Heart right ventricle (tissue), 16 donors: Measurements from ENCODE around the gene JPT2. TPM values are rescaled to one million over a fixed set of nuclear protein-coding genes. Genes with fewer than 3 reads are reported as not detected.

Source experiments
- ATAC-seq, 8 donors: fragments of 200-7000 bp; cut with Tn5 transposase; one replicate each; pipeline ENCODE4 v1.9.1; 2020; ENCODE audit warnings: mild to moderate bottlenecking in 8 of 8, moderate library complexity in 8 of 8, moderate number of reproducible peaks in 1 of 8
- DNase-seq, 2 donors: peaks; one replicate each; pipeline ENCODE4 v3.0.0-alpha.2; 2020
- H3K27ac ChIP-seq, 10 donors: fragments of 200-600 bp; sonication (generic) in 2 of 10; one replicate each; pipeline versions ENCODE4 v1.5.0 to v1.8.0; 2020 to 2022; ENCODE audit warnings: mild to moderate bottlenecking in 3 of 10
- H3K27me3 ChIP-seq, 7 donors: fragments of 200-600 bp; one replicate each; pipeline ENCODE4 v1.8.0; 2021 to 2022; ENCODE audit warnings: mild to moderate bottlenecking in 2 of 7
- H3K36me3 ChIP-seq, 9 donors: fragments of 200-600 bp; sonication (generic) in 1 of 9; one replicate each; pipeline versions ENCODE4 v1.5.0 to v1.8.0; 2020 to 2022; ENCODE audit warnings: mild to moderate bottlenecking in 2 of 9
- H3K4me1 ChIP-seq, 9 donors: fragments of 200-600 bp; sonication (generic) in 1 of 9; one replicate each; pipeline versions ENCODE4 v1.5.0 to v1.8.0; 2020 to 2022; ENCODE audit warnings: mild to moderate bottlenecking in 4 of 9
- H3K4me3 ChIP-seq, 10 donors: fragments of 200-600 bp; sonication (generic) in 2 of 10; one replicate each; pipeline versions ENCODE4 v1.5.0 to v1.8.0; 2020 to 2022; ENCODE audit warnings: mild to moderate bottlenecking in 7 of 10, moderate library complexity in 2 of 10
- H3K9me3 ChIP-seq, 11 donors: fragments of 200-600 bp in 10 of 11; sonication (generic) in 2 of 11; one replicate each; pipeline versions ENCODE4 v1.5.0 to v1.8.0; 2013 to 2022; ENCODE audit warnings: mild to moderate bottlenecking in 2 of 11, control low read depth in 1 of 11, moderate library complexity in 1 of 11
- WGBS, 2 donors: extraction: QIAGEN DNeasy Blood & Tissue Kit; methylation state at CpG; one replicate each; pipeline ENCODE4 v1.1.7; 2013; ENCODE audit warnings: inconsistent platforms in 1 of 2; 5-methylcytosine and 5-hydroxymethylcytosine counted together
- intact Hi-C, 10 donors: fragments of 100-400 bp; cut with DNase I; formaldehyde crosslinking; loops; one replicate each; pipeline versions ENCODE4 v1.11.1 to v1.14.2; 2022
- polyA plus RNA-seq, 2 donors: library from polyadenylated mRNA; stranded (reverse); fragments of 200-250 nt; gene quantifications; one replicate each; pipeline ENCODE4 v1.2.3, GENCODE V29; 2013
- total RNA-seq, 10 donors: library from RNA; stranded (reverse); fragmentation: NEBNext Ultra II Directional in 3 of 10; extraction: Animal tissue kit (Norgen Biotek cat#: 25700) in 3 of 10; gene quantifications; one replicate each; pipeline versions ENCODE4 v1.2.1 to v1.2.4, GENCODE V29; 2021 to 2023
- TF ChIP-seq, protein P1 (sequence below), 9 donors: fragments of 200-600 bp; sonication (generic) in 2 of 9; IDR thresholded peaks; one replicate each; pipeline versions ENCODE4 v1.5.0 to v1.8.0; 2021 to 2022; ENCODE audit warnings: antibody characterized with exemption in 9 of 9, mild to moderate bottlenecking in 5 of 9, moderate library complexity in 1 of 9
- donor health status: Arrhythmogenic right ventricular cardiomyopathy.
- donor health status: ischemic (EF 13 %, LVEDD 7.1; RV severe dilation, severe dysfunction).
- donor health status: healthy with polysubstance abuse.
- donor health status: DM: no; HTN: yes; CAD: no.
- donor health status: DM: no; HTN: no; CAD: no.
- donor health status: ischemic (EF 25% LVEDD 6.9; RV normal size, moderate dysfunction).
- donor health status: ischemic (EF 25% LVEDD 5.7; RV mildly dilated, moderate dysfunction).
- donor health status: healthy.
- donor health status: DM: yes; HTN: yes; CAD: no.
- donor health status: Ischemic cardiomyopathy.
- donor health status: ischemic (EF 35%, LVEDD 5.7; RV mildly dilated, moderate dysfunction).
- donor health status: nonischemic (EF 11% LVEDD 7.7; RV severe dilation, severe dysfunction).
- donor health status: DM: yes; HTN: yes; CAD: no.
- donor health status: PGD.
- donor health status: ischemic (EF 29% LVEDD 5.4; RV normal size, mild dysfunction).
- donor health status: nonischemic (EF 23%, LVEDD 6.1; RV moderate dilation, normal function).

The JPT2 gene
- total and polyA plus RNA-seq, 12 donors: 10.0 to 57.5 (median 32.2) TPM

- no peak for ATAC-seq
- intact Hi-C loops: no loop called here
- H3K36me3 ChIP-seq: peaks cover 0 to 98% (median 35%) of the 10 kb centered on the region in 9 donors
- peaks cover 0 to 3% (median 0%) of the 10 kb centered on the region in 9 donors for H3K4me1 ChIP-seq
- DNase-seq: no peak
- H3K4me3 ChIP-seq: no peak overlapping the region
- H3K27ac ChIP-seq: no peak overlapping the region
- 93 to 94% methylated on average over 29 of the region's 29 CpGs for WGBS, 2 donors
- H3K27me3 ChIP-seq: no peaks in the 10 kb centered on the region
- TF ChIP-seq, protein P1, sequence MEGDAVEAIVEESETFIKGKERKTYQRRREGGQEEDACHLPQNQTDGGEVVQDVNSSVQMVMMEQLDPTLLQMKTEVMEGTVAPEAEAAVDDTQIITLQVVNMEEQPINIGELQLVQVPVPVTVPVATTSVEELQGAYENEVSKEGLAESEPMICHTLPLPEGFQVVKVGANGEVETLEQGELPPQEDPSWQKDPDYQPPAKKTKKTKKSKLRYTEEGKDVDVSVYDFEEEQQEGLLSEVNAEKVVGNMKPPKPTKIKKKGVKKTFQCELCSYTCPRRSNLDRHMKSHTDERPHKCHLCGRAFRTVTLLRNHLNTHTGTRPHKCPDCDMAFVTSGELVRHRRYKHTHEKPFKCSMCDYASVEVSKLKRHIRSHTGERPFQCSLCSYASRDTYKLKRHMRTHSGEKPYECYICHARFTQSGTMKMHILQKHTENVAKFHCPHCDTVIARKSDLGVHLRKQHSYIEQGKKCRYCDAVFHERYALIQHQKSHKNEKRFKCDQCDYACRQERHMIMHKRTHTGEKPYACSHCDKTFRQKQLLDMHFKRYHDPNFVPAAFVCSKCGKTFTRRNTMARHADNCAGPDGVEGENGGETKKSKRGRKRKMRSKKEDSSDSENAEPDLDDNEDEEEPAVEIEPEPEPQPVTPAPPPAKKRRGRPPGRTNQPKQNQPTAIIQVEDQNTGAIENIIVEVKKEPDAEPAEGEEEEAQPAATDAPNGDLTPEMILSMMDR (IDR thresholded peaks at IDR 0.05): no peak
- H3K9me3 ChIP-seq: no peaks in the 10 kb centered on the region
These were observed 68.0 kb downstream of the JPT2 start for GRCh38 chr16:1745900-1746692.

DNA sequence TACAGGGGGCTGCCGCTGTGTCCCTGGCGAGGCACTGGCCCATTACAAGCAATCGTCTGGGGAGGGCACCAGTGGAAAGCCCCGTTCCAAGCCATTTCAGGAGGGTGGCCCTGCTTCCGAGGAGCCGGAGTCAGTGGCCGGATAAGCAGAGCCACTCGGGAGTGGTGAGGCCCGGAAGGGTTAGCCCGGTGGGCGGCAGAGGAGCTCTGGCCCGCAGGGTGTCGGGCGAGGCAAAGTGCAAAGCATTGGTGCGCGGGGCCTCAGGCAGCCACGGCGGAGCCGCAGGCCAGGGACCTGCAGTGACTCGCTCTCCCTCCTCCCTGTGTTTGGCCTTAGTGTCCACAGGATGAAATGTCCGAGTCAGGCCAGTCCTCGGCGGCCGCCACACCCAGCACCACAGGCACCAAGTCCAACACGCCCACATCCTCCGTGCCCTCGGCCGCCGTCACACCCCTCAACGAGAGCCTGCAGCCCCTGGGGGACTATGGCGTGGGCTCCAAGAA, 68.7 kb downstream of the JPT2 start:
- no peaks in the 10 kb centered on the region for H3K4me1 ChIP-seq
- ATAC-seq: no peak
- peaks cover 0 to 98% (median 41%) of the 10 kb centered on the region in 9 donors for H3K36me3 ChIP-seq
- H3K27ac ChIP-seq: no peak overlapping the region
- H3K27me3 ChIP-seq: no peaks in the 10 kb centered on the region
- 92 to 94% methylated on average over 31 of the region's 31 CpGs for WGBS, 2 donors
- no peaks in the 10 kb centered on the region for H3K9me3 ChIP-seq
- no peak for DNase-seq
- H3K4me3 ChIP-seq: no peak overlapping the region
- intact Hi-C loops: no loop called here
- TF ChIP-seq, protein P1 (IDR thresholded peaks at IDR 0.05): no peak

GRCh38 chr16:1747934-1748333, 69.9 kb downstream of the JPT2 start:
- H3K4me1 ChIP-seq: no peaks in the 10 kb centered on the region
- no peaks in the 10 kb centered on the region for H3K9me3 ChIP-seq
- no peak overlapping the region for H3K4me3 ChIP-seq
- intact Hi-C loops: no loop called here
- 88% methylated on average over 11 of the region's 11 CpGs for WGBS, 2 donors
- DNase-seq: no peak
- H3K27ac ChIP-seq: no peak overlapping the region
- H3K27me3 ChIP-seq: no peaks in the 10 kb centered on the region
- H3K36me3 ChIP-seq: peaks cover 0 to 99% (median 48%) of the 10 kb centered on the region in 9 donors
- no peak for ATAC-seq
- TF ChIP-seq, protein P1 (IDR thresholded peaks at IDR 0.05): no peak

DNA sequence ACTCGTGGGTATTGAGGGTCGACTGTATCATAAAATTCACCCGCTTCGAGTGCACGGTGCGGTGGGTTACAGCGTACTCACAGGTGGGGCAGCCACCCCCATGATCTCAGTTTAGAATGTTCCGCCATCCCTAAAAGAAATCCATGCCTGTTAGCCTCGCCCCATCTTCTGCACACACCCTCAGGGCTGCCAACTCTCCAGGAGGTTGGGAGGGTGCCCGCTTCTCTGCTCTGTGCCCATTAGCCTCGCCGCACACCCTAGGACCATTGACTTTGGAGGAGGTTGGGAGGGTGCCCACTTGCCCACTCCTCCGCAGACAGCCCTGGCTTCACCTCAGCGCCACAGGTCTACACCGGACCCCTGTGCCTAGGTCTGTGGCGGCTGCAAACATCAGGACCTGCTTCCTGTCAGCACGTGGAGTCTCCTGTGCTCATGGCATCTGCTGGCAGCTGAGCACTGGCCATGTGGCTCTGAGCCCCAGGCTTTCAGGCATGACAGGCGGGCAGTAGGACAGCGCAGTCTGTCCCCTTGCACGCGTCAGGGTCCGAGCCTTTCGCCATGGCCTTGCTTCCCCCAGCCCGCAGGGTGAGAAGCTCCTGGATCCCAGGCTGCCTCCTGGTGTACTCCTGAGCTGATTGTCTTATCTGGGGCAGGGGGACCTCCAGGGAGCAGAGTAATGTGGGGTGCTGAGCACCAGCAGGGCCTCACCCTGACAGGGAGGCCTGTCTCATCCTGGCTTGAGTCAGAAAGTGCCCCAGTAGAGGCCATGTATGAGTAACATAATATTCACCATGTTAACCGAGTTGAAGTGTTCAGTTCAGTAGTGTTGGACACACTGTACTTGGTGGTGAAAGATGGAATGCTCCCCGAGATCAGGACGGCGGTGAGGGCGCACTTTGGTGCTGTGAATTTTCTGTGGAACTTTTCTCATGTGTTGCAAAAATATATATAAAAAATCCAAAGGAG, 71.4 kb downstream of the JPT2 start:
- Histone ChIP-seq H3K27me3 (no peaks in the 10 kb centered on the region), H3K36me3 (peaks cover 0 to 98% (median 42%) of the 10 kb centered on the region in 9 donors), H3K4me1 (no peaks in the 10 kb centered on the region), H3K27ac (no peak overlapping the region), H3K9me3 (no peaks in the 10 kb centered on the region), H3K4me3 (no peak overlapping the region)
- TF ChIP-seq, protein P1 (IDR thresholded peaks at IDR 0.05): no peak
- WGBS, 2 donors: 96 to 97% methylated on average over 29 of the region's 29 CpGs
- DNase-seq (no peak), ATAC-seq (peak in 1 of 8 donors; percentile 15)
- intact Hi-C loops: no loop called here
